Measurements from ENCODE around the gene EPHX1. TPM values are rescaled to one million over a fixed set of nuclear protein-coding genes. Genes with fewer than 3 reads are reported as not detected.
A peak's percentile ranks its signal among the peaks of the same experiment; 100 is the strongest.
"Not testable (repeated sequence)": the region's sequence is repeated elsewhere in the genome, so short reads cannot be mapped to it uniquely, and the experiment has no call there.

The EPHX1 gene
- total RNA-seq, result 76.8 TPM
- long read RNA-seq, transcript EPHX1-201 (9 exons, 1,660 nt), result major isoform, 31 of 37 reads
- long read RNA-seq, partial matches to known transcripts, result 3 of 37 reads
- long read RNA-seq, other reads (novel, unspliced or antisense), result 1 of 37 reads

DNA sequence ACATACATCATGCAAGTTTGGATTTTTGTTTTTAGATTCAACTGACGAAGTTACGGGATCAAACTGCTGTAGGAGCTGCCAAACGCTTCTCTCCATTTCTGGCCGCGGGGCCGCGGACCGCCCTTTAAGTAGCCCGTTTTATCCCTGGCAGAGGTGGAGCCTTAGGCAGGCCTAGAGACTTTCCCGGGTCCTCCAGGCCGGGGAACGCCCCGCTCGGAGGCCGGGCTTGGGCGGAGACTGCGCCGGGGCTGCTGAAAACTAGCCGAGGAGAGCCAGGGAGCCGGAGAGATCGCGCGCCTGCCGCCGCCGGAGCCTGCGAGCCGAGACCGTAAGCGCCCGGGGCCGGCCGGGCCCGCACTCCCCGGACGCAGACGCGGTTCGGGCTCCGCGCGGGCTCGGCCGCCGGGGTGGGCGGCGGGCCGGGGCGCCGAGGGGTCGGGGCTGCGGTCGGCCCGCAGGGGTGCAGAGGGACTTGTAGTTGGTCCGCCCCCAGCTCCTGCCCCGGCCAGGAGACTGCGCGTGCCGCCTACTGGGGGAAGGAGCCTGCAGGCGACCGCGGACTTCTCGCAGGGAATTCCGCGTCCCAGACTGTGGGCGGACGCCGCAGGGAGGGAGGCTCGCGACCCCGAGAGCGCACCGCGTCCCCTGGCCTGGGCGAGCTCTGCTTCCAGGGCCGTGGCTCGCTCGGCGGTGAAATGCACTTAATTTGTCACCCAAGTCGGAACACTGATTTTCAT is at the start of gene EPHX1:
EPHX1 (plus strand) TSS at position 283 of the 737 bp plus-strand sequence. CDS start 18,606 bp downstream, outside the sequence.
- DNase-seq, result peak; percentile 96
- intact Hi-C loops (cut with micrococcal nuclease), result no loop called here
- peak; percentile 85 for ATAC-seq

DNA sequence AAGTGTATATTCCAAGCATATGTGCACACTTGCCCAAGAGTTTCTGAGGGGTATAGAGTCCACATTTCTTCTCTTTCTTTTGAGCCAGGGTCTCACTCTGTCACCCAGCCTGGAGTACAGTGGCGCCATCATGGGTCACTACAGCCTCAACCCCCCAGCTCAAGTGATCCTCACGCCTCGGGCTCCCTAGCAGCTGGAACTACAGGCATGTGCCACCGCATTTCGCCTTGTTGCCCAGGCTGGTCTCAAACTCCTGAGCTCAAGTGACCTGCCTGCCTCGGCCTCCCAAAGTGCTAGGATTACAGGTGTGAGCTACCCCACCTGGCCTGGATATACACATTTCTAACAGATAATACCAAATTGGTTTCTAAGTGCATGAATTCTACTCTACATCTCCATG is 49.4 kb upstream of the EPHX1 start:
- ATAC-seq, result no peak
- intact Hi-C loops (cut with micrococcal nuclease), result loop anchor here (10.0 kb wide), 1 partner anchor 66 kb away; no protein-coding TSS in a partner anchor
- no peak for DNase-seq

DNA sequence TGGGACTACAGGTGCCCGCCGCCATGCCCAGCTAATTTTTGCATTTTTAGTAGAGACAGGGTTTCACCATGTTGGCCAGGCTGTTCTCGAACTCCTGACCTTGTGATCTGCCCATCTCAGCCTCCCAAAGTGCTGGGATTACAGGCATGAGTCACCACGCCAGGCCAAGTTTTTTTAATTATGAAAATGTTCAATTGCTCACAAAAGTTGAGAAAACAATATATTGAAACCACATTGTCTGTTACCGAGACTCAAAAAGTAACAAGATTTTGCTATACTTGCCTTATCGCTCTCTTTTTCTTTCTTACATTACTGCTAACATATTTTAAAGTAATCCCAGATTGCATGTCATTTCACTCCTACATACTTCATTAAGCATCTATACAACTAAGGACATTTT is 48.5 kb upstream of the EPHX1 start:
- not testable (repeated sequence) for ATAC-seq, DNase-seq
- intact Hi-C loops (cut with micrococcal nuclease), result loop anchor here (10.0 kb wide), 1 partner anchor 67 kb away; no protein-coding TSS in a partner anchor

DNA sequence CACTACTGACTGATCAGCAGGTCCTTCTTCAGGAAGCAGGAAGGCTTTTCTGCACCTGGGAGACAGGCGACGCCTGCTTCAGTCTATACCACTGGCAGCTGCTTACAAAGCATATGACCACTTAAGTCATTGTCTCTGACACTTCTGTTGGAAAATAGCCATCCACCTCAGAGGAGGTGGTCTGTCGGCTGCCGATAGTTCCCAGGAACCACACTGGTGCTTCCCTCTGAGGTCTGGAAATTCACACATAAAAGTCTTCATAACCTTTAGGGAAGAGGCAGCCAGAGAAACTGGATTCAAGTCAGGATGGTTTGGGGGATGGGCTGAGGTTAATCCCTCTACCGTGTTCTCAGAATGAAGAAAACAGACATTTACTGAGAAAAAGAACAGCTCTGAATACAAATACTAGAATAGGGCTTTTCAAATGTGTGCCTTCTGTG is 47.9 kb upstream of the EPHX1 start:
- ATAC-seq, result no peak
- no peak for DNase-seq
- intact Hi-C loops (cut with micrococcal nuclease), result loop anchor here (10.0 kb wide), 1 partner anchor 67 kb away; no protein-coding TSS in a partner anchor

DNA sequence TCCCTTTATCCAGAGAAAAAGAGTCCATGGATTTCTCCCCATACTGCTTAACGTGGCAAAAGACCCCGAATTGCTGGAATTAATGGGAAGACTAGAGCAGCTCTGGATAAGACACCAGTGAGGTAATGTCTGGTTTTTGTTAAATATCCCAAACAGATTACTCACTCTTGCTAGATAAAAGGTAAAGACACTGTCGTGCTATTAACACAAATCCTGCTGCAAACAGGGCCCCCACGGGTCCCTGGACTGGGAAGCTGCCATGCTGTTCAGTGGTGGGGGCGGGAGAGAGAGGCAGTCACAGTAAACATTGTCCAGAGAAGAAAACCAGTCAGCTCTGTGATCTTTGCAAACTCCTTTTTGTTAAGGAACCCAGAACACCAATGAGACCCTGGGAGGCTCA is 47.5 kb upstream of the EPHX1 start:
- no peak for DNase-seq
- ATAC-seq, result peak; percentile 27
- intact Hi-C loops (cut with micrococcal nuclease), result loop anchor here (10.0 kb wide), 1 partner anchor 68 kb away; no protein-coding TSS in a partner anchor

DNA sequence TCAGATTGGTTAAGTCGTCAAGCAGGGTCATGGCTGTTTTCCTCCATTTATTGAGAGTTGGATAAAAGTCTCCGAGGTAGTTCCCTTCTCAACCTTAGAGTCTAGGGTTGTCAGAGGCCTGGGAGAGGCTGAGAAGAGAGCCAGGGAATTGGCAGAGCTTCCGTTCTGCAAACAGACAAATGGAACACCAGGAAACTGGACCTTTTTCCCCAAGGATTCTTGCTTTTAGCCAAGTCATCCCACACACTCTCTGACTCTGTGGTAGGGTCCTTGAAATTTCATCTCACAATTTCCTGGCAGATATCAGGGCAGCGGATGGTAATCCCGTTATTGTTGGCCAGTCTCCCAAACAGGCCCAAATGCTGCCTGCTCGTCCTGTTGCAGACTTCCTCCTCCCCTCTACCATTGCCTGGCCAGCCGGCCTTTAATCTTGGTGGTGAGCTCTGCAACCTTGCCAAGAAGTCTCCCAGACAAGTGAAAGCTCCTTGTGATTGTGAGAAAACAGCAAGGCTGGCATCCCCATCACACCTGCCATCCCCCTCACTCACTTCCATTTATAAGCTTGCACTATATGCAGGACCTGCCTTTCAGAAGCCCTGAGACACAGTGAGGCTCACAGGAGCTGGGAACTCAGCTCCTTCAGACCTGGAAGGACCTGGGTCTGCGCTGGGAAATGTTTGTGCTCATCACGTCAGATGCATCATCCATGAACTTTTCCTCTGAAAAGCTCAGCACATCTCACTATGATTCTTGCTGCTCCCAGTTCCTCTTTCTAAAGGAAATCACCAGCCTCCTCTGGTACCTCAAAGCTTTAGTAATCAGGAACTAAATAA is 46.0 kb upstream of the EPHX1 start:
- no peak for DNase-seq
- intact Hi-C loops (cut with micrococcal nuclease), result loop anchor here (10.0 kb wide), 1 partner anchor 69 kb away; no protein-coding TSS in a partner anchor
- peak; percentile 28 for ATAC-seq

DNA sequence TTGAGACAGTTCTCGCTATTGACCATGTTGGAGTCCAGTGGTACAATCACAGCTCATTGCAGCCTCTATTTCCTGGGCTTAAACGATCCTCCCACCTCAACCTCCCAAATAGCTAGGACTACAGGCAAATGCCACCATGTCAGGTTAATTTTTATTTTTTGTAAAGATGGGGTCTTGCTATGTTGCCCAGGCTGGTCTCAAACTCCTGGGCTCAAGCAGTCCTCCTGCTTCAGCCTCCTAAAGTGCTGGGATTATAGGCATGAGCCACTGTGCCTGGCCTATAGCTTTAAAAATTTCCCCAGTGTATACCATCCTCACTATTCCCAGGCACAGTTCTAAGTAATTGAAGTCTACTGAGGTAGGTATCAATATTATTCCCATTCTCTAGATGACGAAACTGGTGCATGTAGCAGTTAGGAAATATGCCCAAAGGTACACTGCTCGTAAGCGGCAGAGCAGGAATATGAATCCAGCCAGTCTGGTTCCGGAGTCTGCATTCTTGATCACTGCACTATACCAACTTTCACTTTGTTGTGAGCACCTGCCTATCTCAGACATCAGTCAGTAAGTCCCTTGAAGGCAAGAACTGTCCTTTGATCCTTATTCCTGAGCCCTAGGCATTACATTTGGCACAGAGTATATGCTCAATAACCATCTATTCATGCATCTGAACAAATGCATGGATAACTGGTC is 43.8 kb upstream of the EPHX1 start:
- ATAC-seq (no peak), DNase-seq (no peak)
- intact Hi-C loops (cut with micrococcal nuclease), result loop anchor here (10.0 kb wide), 1 partner anchor 71 kb away; no protein-coding TSS in a partner anchor

DNA sequence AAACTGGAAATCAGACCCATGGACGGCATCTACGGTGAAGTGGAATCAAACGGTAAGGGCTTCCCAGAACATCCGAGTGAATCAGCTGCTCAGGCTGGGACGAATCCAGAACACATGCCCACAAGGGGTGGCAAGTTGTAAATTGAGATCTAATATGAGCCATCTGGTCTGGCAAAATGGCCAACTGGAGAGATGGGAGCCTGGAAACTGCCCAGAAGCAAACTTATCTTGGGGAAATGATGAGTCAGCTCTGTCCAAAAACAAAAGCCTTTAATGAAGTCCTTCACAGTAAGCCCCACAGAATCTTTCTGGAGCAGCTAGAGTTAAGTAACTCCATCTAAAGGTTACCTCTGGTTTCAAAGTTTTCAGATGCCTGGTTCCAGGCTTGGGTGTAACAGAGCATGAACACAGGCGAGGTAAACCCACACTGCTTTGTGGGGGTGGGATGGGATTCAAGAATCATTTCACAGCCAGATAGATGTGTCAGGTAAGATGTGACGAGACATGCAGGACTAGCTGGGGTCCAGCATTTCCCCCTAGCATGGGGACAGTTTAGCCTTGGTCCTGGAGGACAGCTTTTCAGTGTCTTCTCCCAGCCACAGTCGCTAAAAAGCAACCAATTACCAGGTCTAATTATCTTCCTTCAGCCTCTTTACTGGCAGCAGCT is 42.8 kb upstream of the EPHX1 start:
- ATAC-seq, result peak; percentile 51
- intact Hi-C loops (cut with micrococcal nuclease), result loop anchor here (10.0 kb wide), 1 partner anchor 72 kb away; no protein-coding TSS in a partner anchor

DNA sequence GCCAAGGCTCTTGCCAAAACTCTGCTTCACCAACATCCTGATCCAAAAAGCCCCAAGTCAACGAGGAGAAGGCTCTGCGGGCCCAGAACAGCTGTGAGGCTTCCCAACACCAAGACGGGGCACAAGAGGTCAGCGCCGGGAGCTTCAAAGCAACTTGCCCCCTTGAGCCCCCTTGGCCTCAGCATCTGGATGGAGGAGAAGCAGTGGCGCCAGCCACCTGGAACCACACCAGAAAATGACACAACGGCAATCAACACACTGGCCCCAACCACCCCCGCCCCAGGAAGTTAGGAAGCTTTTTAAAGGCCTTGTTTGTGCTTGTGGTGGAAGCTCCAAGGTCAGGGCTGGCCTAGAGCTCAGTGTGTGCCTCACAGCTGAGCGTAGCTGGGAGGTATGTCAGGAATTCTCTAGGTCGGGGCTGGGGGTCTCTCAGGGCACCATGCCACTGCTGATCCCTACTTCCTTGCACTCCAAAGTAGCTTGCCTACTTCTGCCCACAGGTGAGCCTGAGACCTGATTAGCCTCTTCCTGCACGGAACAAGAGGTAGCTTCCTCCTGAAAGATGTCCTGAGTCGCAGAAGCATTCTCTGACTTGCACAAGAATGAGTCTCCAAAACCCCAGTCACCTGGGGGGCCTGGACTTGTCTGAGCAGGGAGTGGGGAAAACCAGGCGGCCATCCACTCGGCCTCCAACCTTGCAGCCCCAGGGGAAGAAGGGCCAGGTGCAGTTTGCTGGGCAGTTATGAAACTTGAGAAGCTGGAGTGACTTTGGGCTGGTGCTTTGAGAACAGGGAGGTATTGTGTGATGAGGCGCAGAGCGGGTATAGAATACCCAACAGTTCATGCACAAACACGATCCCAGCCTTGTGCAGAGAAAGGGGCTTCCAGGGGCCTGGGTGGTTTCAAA is 42.0 kb upstream of the EPHX1 start:
- intact Hi-C loops (cut with micrococcal nuclease), result loop anchor here (10.0 kb wide), 1 partner anchor 73 kb away; no protein-coding TSS in a partner anchor
- DNase-seq (peak; percentile 86), ATAC-seq (peak; percentile 69)

More for the DNA sequence above, 42.8 kb upstream of the EPHX1 start:
- DNase-seq, result peak; percentile 42

DNA sequence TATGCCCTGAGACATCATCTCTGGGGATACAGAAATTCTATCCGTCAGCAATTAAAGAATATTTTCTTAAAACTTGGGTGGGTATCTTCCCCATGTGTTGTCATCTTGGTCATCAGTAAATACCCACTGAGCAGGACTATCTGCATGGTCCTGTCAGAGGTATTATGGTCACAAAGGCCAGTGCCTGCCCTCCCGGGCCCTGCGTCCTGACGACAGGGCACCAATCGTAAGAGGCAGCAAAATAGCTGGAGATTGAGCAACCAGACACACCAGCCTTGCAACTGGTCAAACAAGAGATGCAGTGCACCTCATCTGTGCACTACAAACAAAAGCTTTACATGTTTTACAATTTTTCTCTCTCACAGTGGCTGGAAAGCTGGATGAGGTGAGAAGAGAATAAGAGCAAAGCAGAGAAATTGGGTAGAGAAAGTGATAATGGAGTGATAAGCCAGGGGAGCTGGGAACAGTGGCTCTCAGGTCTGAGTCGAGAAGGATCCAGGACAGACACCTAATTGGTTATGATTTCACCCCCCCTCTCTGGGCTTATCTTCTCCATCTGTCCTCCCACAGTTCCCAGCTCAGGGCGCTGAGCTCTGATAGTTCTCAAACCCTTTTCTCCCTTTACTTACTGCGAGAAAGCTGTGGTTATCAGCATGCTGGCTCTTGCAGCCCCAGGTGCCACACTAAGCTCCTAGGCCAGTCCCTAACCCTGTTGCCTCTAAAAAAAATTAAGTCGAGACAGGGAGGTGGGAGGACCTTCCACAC is 41.1 kb upstream of the EPHX1 start:
- intact Hi-C loops (cut with micrococcal nuclease), result loop anchor here (10.0 kb wide), 1 partner anchor 74 kb away; no protein-coding TSS in a partner anchor
- DNase-seq (no peak), ATAC-seq (no peak)

DNA sequence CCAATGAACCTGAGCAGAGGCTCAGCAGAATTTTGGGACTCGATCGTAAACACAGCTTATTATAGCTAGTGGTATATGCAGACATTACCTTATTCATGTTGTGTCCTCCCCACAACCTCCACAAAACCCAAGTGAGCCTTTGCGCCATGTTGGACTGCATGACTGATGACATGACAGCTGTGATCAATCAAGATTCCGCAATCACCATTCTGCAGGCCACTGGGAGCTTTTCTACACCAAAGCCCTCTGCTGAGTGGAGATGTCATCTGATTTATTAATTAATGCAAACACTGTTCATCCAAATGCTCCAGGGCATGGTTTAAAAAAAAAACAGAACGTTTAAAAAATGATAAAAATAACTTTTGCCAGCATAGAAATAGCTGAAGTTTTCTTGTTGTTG is 40.2 kb upstream of the EPHX1 start:
- intact Hi-C loops (cut with micrococcal nuclease), result loop anchor here (10.0 kb wide), 3 partner anchors 75 to 265 kb away; no protein-coding TSS in a partner anchor
- ATAC-seq (no peak), DNase-seq (no peak)

DNA sequence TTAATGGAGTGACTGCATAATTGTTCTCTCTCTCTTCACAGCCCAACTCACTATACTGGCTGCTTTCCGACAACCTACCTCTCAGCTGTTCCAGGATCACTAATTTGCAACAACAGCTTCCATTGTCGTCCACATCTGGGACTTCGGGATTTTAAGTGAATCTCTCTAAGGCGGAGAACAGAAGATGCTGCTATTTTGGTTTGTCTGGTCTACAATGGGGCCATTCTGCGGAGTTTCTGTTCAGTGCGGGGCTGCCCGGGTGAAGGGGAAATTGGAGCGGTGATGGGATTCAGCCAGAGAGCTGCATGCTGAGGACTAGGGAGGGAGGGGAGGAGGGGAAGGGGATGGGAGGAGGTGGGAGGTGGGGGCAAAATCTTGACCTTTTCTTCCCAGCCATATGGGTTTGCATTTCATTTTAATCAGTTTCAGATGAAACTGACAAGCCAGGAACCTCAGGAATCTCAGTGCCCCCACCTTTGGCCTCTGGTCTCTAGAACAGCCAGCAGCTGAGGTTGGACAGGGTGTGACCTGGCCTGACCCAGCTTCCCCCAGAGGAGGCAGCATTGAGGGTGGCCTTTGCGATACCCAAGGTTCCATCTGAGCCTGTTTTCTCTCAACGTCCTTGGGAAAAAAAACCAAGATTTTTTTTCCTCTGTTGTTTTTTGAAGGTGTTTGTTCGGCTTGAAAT is 39.2 kb upstream of the EPHX1 start:
- intact Hi-C loops (cut with micrococcal nuclease), result loop anchor here (10.0 kb wide), 2 partner anchors 216 to 266 kb away; no protein-coding TSS in a partner anchor
- no peak for DNase-seq
- ATAC-seq, result no peak

DNA sequence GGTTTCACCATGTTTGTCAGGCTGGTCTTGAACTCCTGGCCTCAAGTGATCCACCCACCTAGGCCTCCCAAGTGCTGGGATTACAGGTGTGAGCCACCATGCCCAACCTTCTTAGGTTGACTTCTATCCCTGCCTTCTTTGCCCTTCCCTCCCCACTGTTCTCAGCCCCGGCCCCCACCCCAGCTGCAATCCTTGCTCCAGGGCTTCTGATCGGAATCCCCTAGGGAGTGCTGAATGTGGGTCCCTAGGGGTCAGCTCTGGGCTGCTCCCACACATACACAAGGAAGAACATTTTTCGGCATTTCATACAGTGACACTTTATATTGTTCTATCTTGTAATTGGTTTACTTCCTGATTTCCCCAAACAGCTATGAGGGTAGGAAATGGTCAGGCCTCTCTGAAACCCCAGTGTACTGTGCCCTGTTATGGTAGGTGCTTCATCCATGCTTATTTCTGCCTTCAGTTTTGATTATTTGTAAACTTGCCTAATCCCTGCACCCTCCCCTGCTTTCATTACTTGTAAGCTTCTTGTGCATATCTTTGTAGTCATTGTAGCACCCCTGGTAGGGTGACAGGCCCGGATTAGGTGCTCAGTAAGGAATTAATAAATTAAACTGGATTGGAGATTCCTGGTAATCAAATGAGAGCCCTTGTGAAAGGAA is 38.1 kb upstream of the EPHX1 start:
- intact Hi-C loops (cut with micrococcal nuclease), result loop anchor here (10.0 kb wide), 2 partner anchors 217 to 267 kb away; no protein-coding TSS in a partner anchor
- ATAC-seq, result no peak
- no peak for DNase-seq

DNA sequence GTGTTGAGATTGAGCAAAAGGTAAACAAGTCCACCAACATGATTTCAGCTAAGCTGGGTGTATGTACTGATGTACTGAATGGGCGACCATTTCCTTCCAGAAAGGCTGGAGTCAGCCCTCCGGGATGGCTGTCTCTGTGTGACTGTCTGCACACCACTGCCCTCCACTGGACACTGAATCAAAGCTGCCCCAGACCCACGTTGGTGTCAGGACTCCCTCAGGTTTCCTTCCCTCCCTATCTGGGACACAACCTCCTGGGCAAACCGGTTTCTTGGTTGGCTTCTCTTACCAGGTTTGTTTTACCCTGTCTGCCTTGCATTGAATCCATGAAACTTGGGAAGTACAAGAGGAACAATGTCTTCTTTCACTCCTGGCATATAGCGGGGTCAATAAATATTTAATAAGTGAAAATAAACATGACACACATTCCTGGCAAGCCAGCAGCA is 37.6 kb upstream of the EPHX1 start:
- intact Hi-C loops (cut with micrococcal nuclease), result loop anchor here (10.0 kb wide), 2 partner anchors 218 to 268 kb away; no protein-coding TSS in a partner anchor
- peak; percentile 80 for DNase-seq
- peak; percentile 85 for ATAC-seq

DNA sequence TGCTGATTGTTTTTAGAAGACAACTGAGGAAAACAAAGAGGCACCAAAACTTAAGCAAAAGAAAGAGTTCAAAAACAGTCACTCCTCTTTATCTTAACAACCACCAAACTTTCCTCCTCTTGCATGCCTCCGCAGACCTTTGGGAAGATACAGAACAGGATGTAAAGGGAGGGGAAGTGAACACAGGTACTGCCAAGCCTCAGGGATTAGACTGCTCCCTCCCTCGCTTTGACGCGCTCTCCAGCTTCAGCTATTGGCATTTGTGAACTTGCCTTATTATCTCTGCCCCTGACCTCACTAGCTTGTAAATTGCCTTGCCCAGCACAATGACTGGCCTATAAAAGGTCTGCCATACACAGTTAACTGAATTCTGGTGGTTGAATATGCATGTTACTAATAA is 37.1 kb upstream of the EPHX1 start:
- DNase-seq (no peak), ATAC-seq (no peak)
- intact Hi-C loops (cut with micrococcal nuclease), result loop anchor here (10.0 kb wide), 2 partner anchors 218 to 268 kb away; no protein-coding TSS in a partner anchor

Measured in left ventricle myocardium superior (tissue), 1 donor.